Peyer's patch (tissue), 4 donors: Measurements from ENCODE around the gene STON2. TPM values are rescaled to one million over a fixed set of nuclear protein-coding genes. Genes with fewer than 3 reads are reported as not detected.

Experiments used
- DNase-seq, 3 donors: peaks; one replicate each; pipeline ENCODE4 v3.0.0-alpha.2; 2017 to 2019
- H3K27ac ChIP-seq, 4 donors: fragments of 200-600 bp; sonication (generic); one replicate each; pipeline ENCODE4 v1.5.1; 2016 to 2019
- H3K27me3 ChIP-seq, 2 donors: fragments of 200-600 bp; sonication (generic); one replicate each; pipeline ENCODE4 v1.5.1; 2019
- H3K36me3 ChIP-seq, 3 donors: fragments of 200-600 bp; sonication (generic); one replicate each; pipeline ENCODE4 v1.5.1; 2016 to 2019
- H3K4me1 ChIP-seq, 4 donors: fragments of 200-600 bp; sonication (generic); one replicate each; pipeline ENCODE4 v1.5.1; 2016 to 2019
- H3K4me3 ChIP-seq, 4 donors: fragments of 200-600 bp; sonication (generic); 1 replicate in 3 of 4; 2 replicates in 1 of 4; pipeline ENCODE4 v1.5.1; 2016 to 2019; ENCODE audit warnings: mild to moderate bottlenecking in 1 of 4
- H3K9me3 ChIP-seq, 4 donors: fragments of 200-600 bp; sonication (generic); one replicate each; pipeline ENCODE4 v1.5.1; 2016 to 2019; ENCODE audit warnings: mild to moderate bottlenecking in 1 of 4
- POLR2A ChIP-seq, 2 donors: fragments of 450-650 bp; IDR thresholded peaks; one replicate each; pipeline ENCODE4 v1.5.1; 2017; ENCODE audit warnings: antibody characterized with exemption in 2 of 2, mild to moderate bottlenecking in 2 of 2, moderate library complexity in 2 of 2
- total RNA-seq, 4 donors: library from RNA; depleted of rRNA; stranded (reverse); fragments of >200 nt; gene quantifications; one replicate each; pipeline ENCODE4 v1.1.0, GENCODE V29; 2016
- TF ChIP-seq, protein P1 (sequence below), 6 experiments: fragments of 450-650 bp in 4 of 6; fragments of 200-600 bp in 2 of 6; sonication (generic) in 1 of 6; IDR thresholded peaks; one replicate each; pipeline ENCODE4 v1.5.1; 2017 to 2019; ENCODE audit warnings: antibody characterized with exemption in 6 of 6, mild to moderate bottlenecking in 3 of 6, moderate library complexity in 1 of 6

Gene STON2
- total RNA-seq, 4 donors from 2014 or later: 6.3 to 25.3 (median 13.9) TPM

DNA sequence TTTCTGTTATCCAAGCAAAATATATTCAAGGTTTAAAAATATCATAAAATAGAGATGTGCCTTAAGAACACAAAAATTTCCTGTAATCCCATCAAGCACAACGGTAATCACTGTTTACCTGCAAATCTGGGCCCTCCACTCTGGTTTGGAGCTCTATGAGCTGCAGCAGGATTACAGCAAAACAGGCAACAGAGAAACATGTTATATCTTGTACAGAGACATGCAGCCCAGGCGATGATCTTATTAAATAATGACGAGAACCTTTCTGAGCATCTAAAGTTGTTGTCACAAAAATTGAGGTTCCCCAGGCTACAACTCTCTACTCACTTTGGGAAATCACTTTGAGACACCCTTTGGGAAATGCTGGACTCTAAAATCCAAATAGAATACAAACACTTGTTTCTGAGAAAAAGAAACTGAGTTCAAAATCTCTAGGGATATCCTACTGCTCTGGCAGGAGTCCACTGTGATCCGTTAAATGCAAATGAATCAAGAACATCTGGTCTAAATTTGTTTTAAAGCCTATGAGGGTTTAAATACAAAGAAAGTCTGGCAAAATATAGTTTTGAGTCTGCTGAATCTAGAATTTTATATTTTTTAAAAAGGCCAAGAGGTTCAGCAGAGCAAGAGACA is 36.3 kb downstream of the STON2 start:
- H3K4me1 ChIP-seq: no peaks in the 10 kb centered on the region
- no peak for DNase-seq
- H3K4me3 ChIP-seq: no peak overlapping the region
- no peaks in the 10 kb centered on the region for H3K27me3 ChIP-seq
- no peak overlapping the region for H3K27ac ChIP-seq
- no peaks in the 10 kb centered on the region for H3K9me3 ChIP-seq
- TF ChIP-seq, protein P1, sequence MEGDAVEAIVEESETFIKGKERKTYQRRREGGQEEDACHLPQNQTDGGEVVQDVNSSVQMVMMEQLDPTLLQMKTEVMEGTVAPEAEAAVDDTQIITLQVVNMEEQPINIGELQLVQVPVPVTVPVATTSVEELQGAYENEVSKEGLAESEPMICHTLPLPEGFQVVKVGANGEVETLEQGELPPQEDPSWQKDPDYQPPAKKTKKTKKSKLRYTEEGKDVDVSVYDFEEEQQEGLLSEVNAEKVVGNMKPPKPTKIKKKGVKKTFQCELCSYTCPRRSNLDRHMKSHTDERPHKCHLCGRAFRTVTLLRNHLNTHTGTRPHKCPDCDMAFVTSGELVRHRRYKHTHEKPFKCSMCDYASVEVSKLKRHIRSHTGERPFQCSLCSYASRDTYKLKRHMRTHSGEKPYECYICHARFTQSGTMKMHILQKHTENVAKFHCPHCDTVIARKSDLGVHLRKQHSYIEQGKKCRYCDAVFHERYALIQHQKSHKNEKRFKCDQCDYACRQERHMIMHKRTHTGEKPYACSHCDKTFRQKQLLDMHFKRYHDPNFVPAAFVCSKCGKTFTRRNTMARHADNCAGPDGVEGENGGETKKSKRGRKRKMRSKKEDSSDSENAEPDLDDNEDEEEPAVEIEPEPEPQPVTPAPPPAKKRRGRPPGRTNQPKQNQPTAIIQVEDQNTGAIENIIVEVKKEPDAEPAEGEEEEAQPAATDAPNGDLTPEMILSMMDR (IDR thresholded peaks at IDR 0.05): no peak
- TF ChIP-seq POLR2A (IDR thresholded peaks at IDR 0.05): no peak
- H3K36me3 ChIP-seq: no peaks in the 10 kb centered on the region

DNA sequence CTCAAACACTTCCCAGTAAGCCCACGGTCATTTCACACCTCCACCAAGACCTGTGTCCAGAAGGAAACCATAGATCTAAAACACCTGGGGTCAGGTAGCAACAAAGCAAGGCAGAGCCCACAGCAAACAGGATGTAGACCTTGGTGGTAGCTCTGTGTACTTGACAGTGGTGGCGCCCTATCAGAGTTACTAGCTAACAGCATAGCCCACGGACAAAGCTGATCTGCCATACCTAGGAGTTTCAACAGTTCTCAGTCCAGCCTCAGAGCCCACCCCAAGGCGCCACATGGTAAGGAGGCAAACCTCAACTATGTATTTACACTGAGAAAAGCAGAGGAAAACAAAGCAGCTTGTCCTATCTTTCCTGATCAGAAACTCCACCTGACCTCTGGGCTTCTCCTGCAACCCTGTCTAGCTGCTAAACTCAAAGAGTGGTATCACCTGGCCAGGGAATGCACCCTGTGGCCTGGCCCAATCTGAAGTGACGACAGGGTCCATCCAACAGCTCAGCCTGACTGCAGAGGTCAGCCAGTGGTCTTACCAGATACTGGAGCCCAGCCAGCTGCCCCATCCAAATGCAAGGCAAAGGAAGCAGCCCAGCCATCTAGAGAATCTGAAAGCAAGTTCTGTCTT is 46.3 kb downstream of the STON2 start:
- no peaks in the 10 kb centered on the region for H3K27me3 ChIP-seq
- H3K27ac ChIP-seq: no peak overlapping the region
- no peaks in the 10 kb centered on the region for H3K9me3 ChIP-seq
- no peaks in the 10 kb centered on the region for H3K4me1 ChIP-seq
- TF ChIP-seq, protein P1 (IDR thresholded peaks at IDR 0.05): no peak
- no peak for TF ChIP-seq POLR2A (IDR thresholded peaks at IDR 0.05)
- no peak for DNase-seq
- no peak overlapping the region for H3K4me3 ChIP-seq
- no peaks in the 10 kb centered on the region for H3K36me3 ChIP-seq

DNA sequence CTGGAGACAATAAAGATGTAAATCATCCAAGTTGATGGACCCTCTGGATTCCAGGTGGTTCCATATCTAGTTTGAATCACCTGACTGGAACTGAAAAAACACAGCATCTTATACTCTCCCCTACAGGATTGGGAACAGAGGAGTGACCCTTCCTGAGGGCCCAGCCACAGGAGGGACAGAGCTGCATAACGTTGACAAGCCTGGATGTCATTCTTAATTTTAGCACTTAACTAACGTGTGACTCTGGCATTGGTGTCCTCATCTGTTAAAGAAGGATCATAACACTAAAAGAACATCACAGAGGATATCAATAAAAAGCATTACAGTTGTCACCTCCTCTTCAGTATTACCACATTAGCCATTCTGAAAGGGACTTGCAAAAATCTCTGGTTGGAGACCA is 47.7 kb downstream of the STON2 start:
- no peaks in the 10 kb centered on the region for H3K36me3 ChIP-seq
- H3K4me3 ChIP-seq: no peak overlapping the region
- no peak for TF ChIP-seq POLR2A (IDR thresholded peaks at IDR 0.05)
- TF ChIP-seq, protein P1 (IDR thresholded peaks at IDR 0.05): no peak

DNA sequence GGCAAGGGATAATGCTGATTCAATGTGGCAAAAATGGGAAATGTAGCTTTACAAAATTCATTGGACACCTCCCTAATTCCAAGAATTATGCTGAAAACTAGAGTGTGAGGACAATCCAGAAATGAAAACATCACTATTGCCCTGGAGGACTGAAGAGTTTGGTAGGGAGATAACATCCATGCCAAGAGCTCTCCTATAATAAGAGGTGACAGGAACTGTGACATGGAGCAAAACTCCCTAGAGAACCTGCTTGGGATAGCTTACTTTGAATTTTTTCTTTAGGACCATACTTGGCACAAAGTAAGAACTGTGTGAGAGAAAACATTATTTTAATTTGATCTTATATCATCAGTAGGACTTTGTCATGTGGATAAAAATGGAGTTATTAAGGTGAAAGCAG is 48.9 kb downstream of the STON2 start:
- no peak overlapping the region for H3K4me3 ChIP-seq
- H3K27me3 ChIP-seq: no peaks in the 10 kb centered on the region
- H3K4me1 ChIP-seq: no peaks in the 10 kb centered on the region
- no peaks in the 10 kb centered on the region for H3K36me3 ChIP-seq
- no peak overlapping the region for H3K27ac ChIP-seq
- DNase-seq: no peak
- TF ChIP-seq, protein P1 (IDR thresholded peaks at IDR 0.05): no peak
- no peak for TF ChIP-seq POLR2A (IDR thresholded peaks at IDR 0.05)
- H3K9me3 ChIP-seq: no peaks in the 10 kb centered on the region

More for the DNA sequence above, 47.7 kb downstream of the STON2 start:
- H3K27me3 ChIP-seq: no peaks in the 10 kb centered on the region
- no peaks in the 10 kb centered on the region for H3K4me1 ChIP-seq
- H3K27ac ChIP-seq: no peak overlapping the region
- no peaks in the 10 kb centered on the region for H3K9me3 ChIP-seq
- no peak for DNase-seq

DNA sequence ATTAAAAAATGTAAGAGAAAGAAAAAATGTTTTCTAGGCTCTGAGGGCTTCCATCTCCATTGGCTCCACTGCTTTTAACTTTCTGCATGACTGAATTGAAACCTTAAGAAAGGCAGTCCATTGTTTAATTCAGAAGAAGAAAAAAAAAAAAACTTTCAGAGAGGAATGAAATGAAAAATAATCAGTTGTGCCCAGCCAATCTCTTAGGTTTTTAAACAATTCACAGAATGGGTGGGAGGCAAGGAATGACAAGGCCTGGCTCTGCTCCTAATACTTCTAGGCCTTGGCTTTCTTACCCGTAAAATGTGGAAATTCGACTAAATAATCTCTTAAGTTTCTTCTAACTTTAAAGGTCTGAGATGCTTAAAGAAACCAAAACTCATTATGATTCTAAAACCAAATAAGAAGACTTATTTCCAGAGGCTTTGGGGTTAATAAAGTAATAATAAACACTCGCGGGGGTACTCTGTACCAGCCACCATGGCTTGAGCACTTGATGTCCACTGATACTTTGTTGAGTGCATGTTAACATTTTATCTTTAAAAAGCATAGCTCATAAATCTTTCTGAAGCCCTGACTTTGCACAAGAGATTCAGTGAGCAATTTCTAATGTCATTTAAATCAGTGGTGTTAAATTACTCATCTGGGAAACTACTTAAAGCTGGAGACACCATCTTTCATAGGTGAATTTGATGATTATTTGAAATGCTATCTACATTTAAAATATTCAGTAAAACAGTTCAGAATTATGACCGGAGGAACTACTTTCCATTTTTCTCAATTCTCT is 49.6 kb downstream of the STON2 start:
- DNase-seq: no peak
- Histone ChIP-seq H3K9me3 (no peaks in the 10 kb centered on the region), H3K4me3 (no peak overlapping the region), H3K36me3 (no peaks in the 10 kb centered on the region), H3K27ac (no peak overlapping the region), H3K27me3 (no peaks in the 10 kb centered on the region), H3K4me1 (no peaks in the 10 kb centered on the region)
- TF ChIP-seq, protein P1 (IDR thresholded peaks at IDR 0.05): no peak
- no peak for TF ChIP-seq POLR2A (IDR thresholded peaks at IDR 0.05)
